Vagina (tissue), 2 donors: ENCODE measurements around the gene RNPEPL1.

Source experiments
- CTCF ChIP-seq, 3 experiments: fragments of 450-650 bp in 2 of 3; fragments of 200-600 bp in 1 of 3; sonication (generic) in 1 of 3; IDR thresholded peaks; one replicate each; pipeline ENCODE4 v1.5.1; 2017 to 2019; ENCODE audit warnings: antibody characterized with exemption in 3 of 3, mild to moderate bottlenecking in 2 of 3, moderate library complexity in 2 of 3
- POLR2AphosphoS5 ChIP-seq, 2 donors: sonication (generic); formaldehyde crosslinking; IDR thresholded peaks; one replicate each; pipeline ENCODE4 v1.9.0; 2017; ENCODE audit warnings: antibody characterized with exemption in 2 of 2, mild to moderate bottlenecking in 2 of 2, low read depth in 1 of 2; ENCODE audit not compliant: insufficient read depth in 1 of 2

- no peak for TF ChIP-seq CTCF (IDR thresholded peaks at IDR 0.05)
- TF ChIP-seq POLR2AphosphoS5 (IDR thresholded peaks at IDR 0.05; ENCODE audit: insufficient read depth in 1 of 2, low read depth in 1 of 2) = no peak
Measured at GRCh38 chr2:240583774-240584173, 15.5 kb downstream of the RNPEPL1 start.
